HG03442 (cell line): ENCODE results near the gene GARIN5A.
A peak's percentile ranks its signal among the peaks of the same experiment; 100 is the strongest.
"Not testable (repeated sequence)": the region's sequence is repeated elsewhere in the genome, so short reads cannot be mapped to it uniquely, and the experiment has no call there.

Source experiments
- ATAC-seq: cut with Tn5 transposase; IDR thresholded peaks from one replicate; pipeline ENCODE4 v1.9.1; 2021; ENCODE audit warnings: mild to moderate bottlenecking, moderate library complexity; ENCODE audit not compliant: unreplicated experiment

The GARIN5A gene

GRCh38 chr19:50465986-50466705 is 10.5 kb downstream of the GARIN5A start:
- ATAC-seq: no peak

- no peak for ATAC-seq
Measured at GRCh38 chr19:50465000-50465399, 11.6 kb downstream of the GARIN5A start.

GRCh38 chr19:50464348-50464747 is 12.3 kb downstream of the GARIN5A start:
- no peak for ATAC-seq

GRCh38 chr19:50462970-50463369 is 13.7 kb downstream of the GARIN5A start:
- no peak for ATAC-seq

- no peak for ATAC-seq
Measured at GRCh38 chr19:50461066-50461875, 15.4 kb downstream of the GARIN5A start.

GRCh38 chr19:50460161-50460765 is 16.4 kb downstream of the GARIN5A start:
- ATAC-seq: peak; percentile 59

GRCh38 chr19:50459638-50460037 is 17.0 kb downstream of the GARIN5A start:
- no peak for ATAC-seq

- no peak for ATAC-seq
Measured at GRCh38 chr19:50459067-50459456, 17.6 kb downstream of the GARIN5A start.

- ATAC-seq: no peak
Measured at GRCh38 chr19:50458396-50459066, 18.1 kb downstream of the GARIN5A start.

- no peak for ATAC-seq
Measured at GRCh38 chr19:50457300-50457699, 19.3 kb downstream of the GARIN5A start.

GRCh38 chr19:50455992-50456391 is 20.7 kb downstream of the GARIN5A start:
- no peak for ATAC-seq

GRCh38 chr19:50453243-50453642 is 23.4 kb downstream of the GARIN5A start:
- no peak for ATAC-seq

- ATAC-seq: no peak
Measured at GRCh38 chr19:50451223-50451534, 25.5 kb downstream of the GARIN5A start.

GRCh38 chr19:50450369-50451222 is 26.1 kb downstream of the GARIN5A start:
- ATAC-seq: no peak

- ATAC-seq: no peak
Measured at GRCh38 chr19:50449236-50449899, 27.3 kb downstream of the GARIN5A start.

- ATAC-seq: no peak
Measured at GRCh38 chr19:50447750-50448149, 28.9 kb downstream of the GARIN5A start.

- no peak for ATAC-seq
Measured at GRCh38 chr19:50447053-50447452, 29.6 kb downstream of the GARIN5A start.

- no peak for ATAC-seq
Measured at GRCh38 chr19:50444059-50444458, 32.6 kb downstream of the GARIN5A start.

- ATAC-seq: not testable (repeated sequence)
Measured at GRCh38 chr19:50439130-50439529, 37.5 kb downstream of the GARIN5A start.

- no peak for ATAC-seq
Measured at GRCh38 chr19:50437862-50438449, 38.7 kb downstream of the GARIN5A start.
